Left ventricle myocardium superior (tissue), 1 donor: Measurements from ENCODE around the gene ZRANB1. TPM values are rescaled to one million over a fixed set of nuclear protein-coding genes. Genes with fewer than 3 reads are reported as not detected.

Experiments
- ATAC-seq: fragments of 200-7000 bp; cut with Tn5 transposase; one replicate; pipeline ENCODE4 v1.9.1; 2020; ENCODE audit warnings: mild to moderate bottlenecking, moderate library complexity
- DNase-seq: peaks from one replicate; pipeline ENCODE4 v3.0.0-alpha.2; 2020
- intact Hi-C: fragments of 100-400 bp; cut with micrococcal nuclease; formaldehyde crosslinking; loops from one replicate; pipeline ENCODE4 v1.11.0; 2022
- total RNA-seq: library from RNA; stranded (reverse); fragmentation: NEBNext Ultra II Directional; extraction: Animal tissue kit (Norgen Biotek cat#: 25700); gene quantifications from one replicate; pipeline ENCODE4 v1.2.1, GENCODE V29; 2021
- donor health status: DM: no; HTN: yes; CAD: no; lungs with severe emphysema.

ZRANB1 gene
- total RNA-seq, 1 donor from 2014 or later = 25.3 TPM

DNA sequence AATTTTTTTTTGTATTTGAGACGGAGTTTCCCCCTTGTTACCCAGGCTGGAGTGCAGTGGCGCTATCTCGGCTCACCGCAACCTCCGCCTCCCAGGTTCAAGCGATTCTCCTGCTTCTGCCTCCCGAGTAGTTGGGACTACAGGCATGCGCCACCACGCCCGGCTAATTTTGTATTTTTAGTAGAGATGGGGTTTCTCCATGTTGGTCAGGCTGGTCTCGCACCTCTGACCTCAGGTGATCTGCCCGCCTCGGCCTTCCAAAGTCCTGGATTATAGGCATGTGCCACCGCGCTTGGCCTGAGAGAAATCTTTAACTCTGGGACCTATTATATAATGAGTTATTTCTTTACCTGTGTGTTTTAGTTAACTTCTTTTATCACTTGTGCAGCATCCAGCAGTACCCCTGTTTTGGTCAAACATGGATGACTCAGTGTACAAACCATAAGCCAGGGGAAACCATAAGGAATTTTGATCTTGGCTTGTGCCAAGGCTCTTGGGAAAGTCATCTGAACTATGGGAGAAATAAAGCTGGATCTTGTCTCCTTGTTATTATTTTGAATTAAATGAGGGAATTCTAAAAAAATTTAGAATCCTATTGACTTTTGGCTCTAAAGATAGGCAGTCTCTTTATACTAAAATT lies 23.6 kb upstream of the ZRANB1 start:
- DNase-seq (no peak), ATAC-seq (no peak)
- intact Hi-C loops = no loop called here

DNA sequence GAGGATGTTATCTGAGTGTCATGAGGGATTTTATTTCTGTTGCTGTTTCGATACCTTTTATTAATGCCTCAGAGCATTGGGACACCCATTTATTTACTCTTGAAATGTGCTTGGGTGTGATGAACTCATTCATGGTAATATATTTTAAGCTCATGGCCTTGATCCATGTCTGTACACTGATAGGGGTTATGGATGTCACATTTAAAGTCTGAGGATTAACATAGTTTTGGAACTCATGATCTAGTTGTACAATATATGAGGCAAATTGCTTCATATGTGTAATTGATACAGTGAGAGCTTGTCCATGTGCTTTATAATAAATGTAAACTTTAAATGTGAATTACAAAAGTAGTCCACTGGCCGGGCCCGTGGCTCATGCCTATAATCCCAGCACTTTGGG lies 23.0 kb upstream of the ZRANB1 start:
- no peak for ATAC-seq
- intact Hi-C loops = no loop called here
- no peak for DNase-seq

GRCh38 chr10:124921261-124921660 lies 20.7 kb upstream of the ZRANB1 start:
- ATAC-seq = no peak
- DNase-seq = no peak
- intact Hi-C loops = loop anchor here (10.0 kb wide), 1 partner anchor 54 kb away; no protein-coding TSS in a partner anchor

DNA sequence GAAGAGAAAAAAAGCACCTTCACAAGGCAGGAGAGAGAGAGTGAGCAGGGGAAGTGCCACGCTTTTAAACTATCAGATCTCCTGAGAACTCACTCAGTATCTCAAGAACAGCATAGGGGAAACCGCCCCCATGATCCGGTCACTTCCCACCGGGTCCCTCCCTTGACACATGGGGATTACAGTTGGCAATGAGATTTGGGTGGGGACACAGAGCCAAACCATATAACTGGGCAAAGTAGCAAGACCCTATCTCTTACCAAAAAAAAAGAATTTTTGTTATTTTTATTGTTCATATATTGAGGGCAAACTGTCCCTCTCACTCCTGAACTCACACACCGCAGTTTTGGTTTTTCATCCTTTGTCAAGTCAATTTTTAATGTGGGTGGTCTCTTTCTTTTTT lies 18.2 kb upstream of the ZRANB1 start:
- ATAC-seq (no peak), DNase-seq (no peak)
- intact Hi-C loops = loop anchor here (10.0 kb wide), 1 partner anchor 51 kb away; no protein-coding TSS in a partner anchor

DNA sequence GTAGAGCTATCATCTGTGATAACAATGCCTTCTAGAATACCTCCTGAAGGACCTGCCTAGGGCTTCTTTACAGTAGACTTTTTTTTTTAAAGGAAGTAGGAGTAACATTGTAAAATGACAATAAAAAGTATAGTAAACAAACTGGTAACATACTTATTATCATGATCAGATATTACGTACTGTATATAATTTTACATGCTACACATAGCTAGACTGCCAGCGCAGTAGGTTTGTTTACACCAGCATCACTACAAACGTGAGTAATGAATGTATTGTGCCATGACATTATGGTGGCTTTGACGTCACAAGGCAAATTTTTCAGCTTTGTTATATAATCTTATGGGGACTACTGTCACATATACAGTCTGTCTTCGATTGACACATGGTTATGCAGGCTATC lies 15.4 kb upstream of the ZRANB1 start:
- intact Hi-C loops = loop anchor here (10.0 kb wide), 1 partner anchor 48 kb away; no protein-coding TSS in a partner anchor

DNA sequence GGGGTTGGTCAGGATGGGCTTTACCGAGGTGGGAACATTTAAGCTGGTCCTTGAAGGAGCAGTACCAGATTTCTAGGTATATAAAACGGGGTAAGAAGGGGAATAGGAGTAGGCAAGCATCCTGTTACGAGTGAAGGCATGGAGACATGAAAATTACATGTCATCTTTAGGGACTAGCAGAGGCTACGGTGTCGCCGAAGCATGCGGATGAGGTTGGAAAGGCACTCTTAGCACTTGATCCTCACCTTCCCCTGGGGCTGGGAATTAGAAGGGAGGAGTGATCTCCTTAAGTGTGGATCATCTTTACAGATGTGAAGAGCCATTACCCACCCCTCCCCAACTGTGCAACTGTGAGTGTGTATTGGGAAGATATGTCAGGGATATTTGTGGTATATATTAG lies 13.8 kb upstream of the ZRANB1 start:
- intact Hi-C loops = loop anchor here (10.0 kb wide), 1 partner anchor 47 kb away; no protein-coding TSS in a partner anchor
- ATAC-seq (no peak), DNase-seq (no peak)

More for the DNA sequence above, 15.4 kb upstream of the ZRANB1 start:
- ATAC-seq (no peak), DNase-seq (no peak)

GRCh38 chr10:124928545-124928944 lies 13.4 kb upstream of the ZRANB1 start:
- intact Hi-C loops = loop anchor here (10.0 kb wide), 1 partner anchor 46 kb away; no protein-coding TSS in a partner anchor
- DNase-seq (no peak), ATAC-seq (peak; percentile 37)

- DNase-seq (no peak), ATAC-seq (no peak)
- intact Hi-C loops = no loop called here
Measured at GRCh38 chr10:124935946-124936345, 6.0 kb upstream of the ZRANB1 start.

DNA sequence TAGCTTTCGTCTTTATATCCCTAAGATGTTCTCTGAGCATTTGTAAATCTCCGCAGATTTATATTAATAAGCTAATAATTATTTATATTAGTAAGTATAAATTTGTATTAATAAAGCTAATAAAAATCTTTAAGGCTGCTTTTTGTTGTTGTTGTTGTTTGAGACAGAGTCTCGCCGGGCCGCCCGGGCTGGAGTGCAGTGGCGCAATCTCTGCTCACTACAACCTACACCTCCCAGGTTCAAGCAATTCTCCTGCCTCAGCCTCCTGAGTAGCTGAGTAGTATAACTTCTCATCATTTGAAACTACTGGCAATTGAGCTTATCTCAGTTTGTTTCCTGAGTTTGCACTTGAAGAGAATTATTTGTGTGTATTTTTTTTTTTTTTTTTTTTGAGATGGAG lies 5.1 kb upstream of the ZRANB1 start:
- DNase-seq = no peak
- ATAC-seq = no peak
- intact Hi-C loops = no loop called here

DNA sequence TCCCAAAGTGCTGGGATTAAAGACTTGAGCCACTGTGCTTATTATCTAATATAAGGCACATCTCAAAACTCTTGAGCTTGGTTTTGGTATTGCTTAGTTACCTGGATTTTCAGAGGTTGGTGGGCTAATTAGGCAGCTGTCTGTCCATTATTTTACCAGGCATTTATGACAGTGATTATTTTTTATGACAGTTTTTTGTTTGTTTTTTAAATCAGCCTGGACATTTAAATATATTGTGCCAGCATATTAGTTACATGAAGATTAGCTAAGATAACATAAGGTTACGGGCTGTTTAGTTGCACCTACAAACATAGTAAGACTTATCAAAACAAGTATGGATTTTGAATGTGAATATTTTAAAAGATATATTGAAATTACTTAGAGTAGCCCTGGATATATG lies 2.6 kb upstream of the ZRANB1 start:
- no peak for DNase-seq
- intact Hi-C loops = no loop called here
- no peak for ATAC-seq

GRCh38 chr10:124942317-124943169 lies 620 bp downstream of the ZRANB1 start:
- no peak for DNase-seq
- ATAC-seq = peak; percentile 56
- intact Hi-C loops = no loop called here

GRCh38 chr10:124943301-124944092 lies 1.6 kb downstream of the ZRANB1 start:
- no peak for DNase-seq
- ATAC-seq = peak; percentile 54
- intact Hi-C loops = no loop called here

DNA sequence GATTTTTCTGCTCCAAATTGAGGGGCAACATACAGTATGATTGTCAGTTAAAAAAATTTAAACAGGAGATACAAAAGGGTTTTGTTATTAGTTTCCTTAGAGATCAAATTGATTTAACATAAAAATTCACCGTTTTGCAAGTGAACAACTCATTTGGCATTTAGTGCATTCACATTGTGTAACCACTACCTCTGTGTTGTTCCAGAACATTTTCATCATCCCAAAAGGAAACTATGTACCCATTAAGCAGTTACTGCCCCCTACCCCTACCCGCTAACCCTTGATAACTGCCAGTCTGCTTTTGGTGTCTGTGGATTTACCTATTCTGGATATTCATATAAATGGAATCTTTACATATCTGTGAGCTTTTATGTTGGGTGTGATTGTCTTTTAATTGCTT lies 3.1 kb downstream of the ZRANB1 start:
- intact Hi-C loops = no loop called here
- ATAC-seq = no peak
- DNase-seq = no peak

DNA sequence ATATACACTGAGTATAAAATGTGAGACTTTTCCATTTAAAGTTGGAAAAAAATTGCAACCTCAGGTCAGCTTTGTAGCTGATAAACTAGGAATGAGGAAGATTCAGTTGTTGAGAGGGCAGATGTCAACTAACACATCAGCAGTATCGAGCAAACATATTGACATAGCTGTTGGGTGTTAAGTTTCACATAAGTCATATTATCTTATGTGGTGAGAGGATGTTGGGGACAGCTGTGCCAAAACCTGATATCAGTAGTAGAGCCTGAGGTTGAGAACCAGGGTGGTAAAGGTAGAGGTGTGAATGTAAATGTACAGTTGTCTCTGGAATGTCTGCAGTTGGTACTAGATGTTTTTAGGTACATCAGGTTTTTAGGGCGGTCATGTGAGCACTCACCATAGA lies 5.0 kb downstream of the ZRANB1 start:
- intact Hi-C loops = no loop called here
- ATAC-seq = peak; percentile 24

DNA sequence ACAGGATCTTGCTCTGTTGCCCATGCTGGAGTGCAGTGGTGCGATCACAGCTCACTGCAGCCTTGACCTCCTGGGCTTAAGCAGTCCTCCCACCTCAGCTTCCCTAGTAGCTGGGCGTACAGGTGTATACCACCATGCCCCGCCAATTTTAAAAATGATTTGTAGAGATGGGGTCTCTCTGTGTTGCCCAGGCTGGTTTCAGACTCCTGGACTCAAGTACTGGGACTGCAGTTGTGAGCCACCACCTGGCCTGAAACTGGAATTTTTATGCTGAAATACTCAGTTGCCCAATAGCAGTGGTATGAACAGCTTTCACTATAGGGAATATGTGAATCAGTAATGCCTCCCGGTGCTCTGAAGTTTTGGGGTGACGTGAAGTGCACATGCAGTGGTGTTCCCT lies 7.6 kb downstream of the ZRANB1 start:
- no peak for DNase-seq
- ATAC-seq = no peak
- intact Hi-C loops = no loop called here

More for the DNA sequence above, 5.0 kb downstream of the ZRANB1 start:
- no peak for DNase-seq

- ATAC-seq (no peak), DNase-seq (no peak)
- intact Hi-C loops = no loop called here
Measured at GRCh38 chr10:124952123-124952522, 10.2 kb downstream of the ZRANB1 start.

DNA sequence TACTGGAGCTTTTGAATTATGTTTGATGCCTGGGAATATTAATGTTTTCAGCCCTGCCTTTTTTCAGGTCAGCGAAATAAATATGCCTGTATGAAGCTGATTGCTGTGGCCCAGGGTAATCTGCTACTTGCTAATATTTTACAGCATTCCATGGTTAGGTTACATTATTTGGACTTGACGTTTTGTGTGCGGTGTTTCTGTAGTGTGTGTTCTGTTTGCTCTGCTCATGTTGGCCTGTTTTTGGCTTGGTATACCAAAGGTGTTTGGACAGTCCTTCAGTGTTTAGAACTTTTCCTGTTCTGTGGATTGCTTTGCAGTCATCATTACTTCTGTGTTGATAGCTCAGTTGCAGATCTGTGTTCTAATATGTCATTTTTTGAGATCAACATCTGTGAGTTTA lies 11.5 kb downstream of the ZRANB1 start:
- ATAC-seq (no peak), DNase-seq (no peak)
- intact Hi-C loops = no loop called here

DNA sequence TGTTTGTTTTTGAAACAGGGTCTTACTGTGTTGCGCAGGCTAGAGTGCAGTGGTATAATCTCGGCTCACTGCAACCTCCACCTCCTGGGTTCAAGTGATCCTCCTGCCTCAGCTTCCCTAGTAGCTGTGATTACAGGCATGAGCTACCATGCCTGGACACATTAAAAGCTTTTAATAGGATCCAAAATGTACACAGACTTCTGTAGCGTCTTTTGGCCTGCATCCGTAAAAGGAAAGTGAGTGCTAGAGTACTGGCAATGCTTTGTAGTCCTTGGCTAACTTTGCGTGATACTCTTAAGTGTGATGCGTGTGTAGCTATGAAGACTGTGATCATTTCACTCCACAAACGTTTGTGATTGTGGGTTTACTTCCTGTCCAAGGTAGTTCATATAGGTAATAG lies 13.3 kb downstream of the ZRANB1 start:
- intact Hi-C loops = no loop called here
- ATAC-seq (peak; percentile 33), DNase-seq (no peak)

DNA sequence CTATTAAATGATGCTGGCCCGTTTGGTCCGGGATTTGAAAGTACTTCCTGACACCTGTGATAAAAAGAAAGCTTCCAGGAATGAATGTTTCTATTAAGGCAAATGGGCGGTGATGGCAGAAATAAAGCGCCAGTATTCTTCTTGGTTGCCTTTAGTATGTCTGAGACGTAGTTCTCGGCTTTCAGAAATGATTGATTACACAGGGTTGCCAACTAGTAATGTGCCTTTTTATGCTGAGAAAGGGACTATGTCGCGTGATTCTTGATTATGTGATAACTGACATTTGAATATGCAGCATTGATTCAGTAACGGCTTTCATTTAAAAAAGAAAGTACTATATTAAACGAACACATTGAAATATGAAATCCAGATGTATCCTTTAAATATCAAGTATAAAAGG lies 13.9 kb downstream of the ZRANB1 start:
- ATAC-seq (no peak), DNase-seq (no peak)
- intact Hi-C loops = no loop called here

DNA sequence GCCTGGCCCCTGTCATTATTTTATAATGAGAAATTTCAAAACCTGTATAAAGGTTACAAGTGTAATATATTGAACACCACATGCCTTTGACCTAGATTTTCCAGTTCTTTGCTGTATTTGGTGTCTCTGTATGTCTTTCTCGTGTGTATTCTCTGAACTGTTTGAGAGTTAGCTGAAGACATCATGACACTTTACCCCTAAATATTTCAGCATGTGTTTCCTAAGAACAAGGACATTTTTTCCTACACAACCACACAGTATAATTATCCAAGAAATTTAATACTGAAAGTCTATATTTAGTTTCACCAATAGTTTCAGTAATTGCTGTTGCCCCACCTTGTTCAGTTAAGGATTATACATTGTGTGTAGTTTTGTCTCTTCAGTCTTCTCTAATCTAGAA lies 14.8 kb downstream of the ZRANB1 start:
- ATAC-seq = no peak
- intact Hi-C loops = no loop called here
- no peak for DNase-seq
